Muscle of leg (tissue), 11 donors: ENCODE data around the gene LRMDA. TPM values are rescaled to one million over a fixed set of nuclear protein-coding genes. Genes with fewer than 3 reads are reported as not detected.

ENCODE experiments used
- DNase-seq: peaks from one replicate; pipeline ENCODE4 v3.0.0; 2013
- H3K27ac ChIP-seq: one replicate; pipeline ENCODE4 v1.5.1; 2013; ENCODE audit warnings: mild to moderate bottlenecking, low read length, control low read depth
- H3K27me3 ChIP-seq: one replicate; pipeline ENCODE4 v1.6.1; 2013; ENCODE audit warnings: low read length; ENCODE audit not compliant: control insufficient read depth, insufficient read depth
- H3K36me3 ChIP-seq: one replicate; pipeline ENCODE4 v1.6.1; 2013; ENCODE audit warnings: low read length; ENCODE audit not compliant: control insufficient read depth, insufficient read depth
- H3K4me1 ChIP-seq: one replicate; pipeline ENCODE4 v1.6.1; 2013; ENCODE audit warnings: low read length; ENCODE audit not compliant: control insufficient read depth, insufficient read depth
- H3K4me3 ChIP-seq: one replicate; pipeline ENCODE4 v1.5.1; 2013; ENCODE audit warnings: low read length, control low read depth
- H3K9me3 ChIP-seq: replicated peaks from 2 replicates; pipeline ENCODE4 v1.6.1; 2013; ENCODE audit warnings: low read depth, low read length; ENCODE audit not compliant: control insufficient read depth
- WGBS: methylation state at CpG from one replicate; pipeline ENCODE4 v1.1.5; 2013; ENCODE audit warnings: missing lambda C conversion rate; ENCODE audit not compliant: insufficient coverage; 5-methylcytosine and 5-hydroxymethylcytosine counted together
- polyA plus RNA-seq, 8 donors: library from polyadenylated mRNA; unstranded; fragments of 120-200 nt; gene quantifications; one replicate each; pipeline versions ENCODE4 v1.2.1 to v1.2.3, GENCODE V29; 2013; ENCODE audit warnings: inconsistent platforms in 1 of 8, low replicate concordance in 1 of 8; ENCODE audit not compliant: insufficient read length in 8 of 8, insufficient read depth in 1 of 8
- total RNA-seq: library from RNA; stranded (reverse); fragments of 120-200 nt; gene quantifications from one replicate; pipeline ENCODE4 v1.2.4, GENCODE V29; 2013

Gene LRMDA
- total and polyA plus RNA-seq, 9 donors: 4.8 to 7.9 (median 5.7) TPM

GRCh38 chr10:76548716-76549115 is 1117.3 kb downstream of the LRMDA start:
- WGBS: no CpG with 5 or more reads among the region's 1 CpG
- no peaks in the 10 kb centered on the region for H3K36me3 ChIP-seq
- H3K4me1 ChIP-seq: peaks cover 2% of the 10 kb centered on the region
- no peak overlapping the region for H3K27ac ChIP-seq
- no peak overlapping the region for H3K4me3 ChIP-seq
- no peaks in the 10 kb centered on the region for H3K27me3 ChIP-seq
- H3K9me3 ChIP-seq: no peaks in the 10 kb centered on the region
- peak; percentile 85 for DNase-seq

DNA sequence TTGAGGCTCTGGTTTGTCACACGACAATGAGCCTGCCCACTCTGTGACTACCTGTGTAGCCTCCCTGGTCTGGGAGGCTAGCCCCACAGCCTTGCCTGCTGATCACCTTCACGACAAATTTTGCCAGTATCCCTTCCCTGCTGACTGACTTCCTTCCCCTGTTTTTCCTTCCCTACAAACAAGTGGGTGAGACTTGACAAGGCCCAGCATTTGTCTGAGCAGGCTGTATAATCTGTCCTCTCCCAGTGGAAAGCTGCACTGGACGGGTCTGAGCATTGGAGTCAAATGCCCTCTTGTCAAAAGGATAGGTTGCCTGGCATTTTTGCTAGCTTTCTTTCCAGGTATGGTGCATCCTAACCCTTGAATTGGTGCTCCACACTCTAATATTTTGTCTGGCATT is 1117.7 kb downstream of the LRMDA start:
- Histone ChIP-seq H3K27ac (no peak overlapping the region), H3K4me3 (no peak overlapping the region), H3K9me3 (no peaks in the 10 kb centered on the region), H3K27me3 (no peaks in the 10 kb centered on the region), H3K4me1 (peaks cover 2% of the 10 kb centered on the region), H3K36me3 (no peaks in the 10 kb centered on the region)
- 64% methylated on average over 3 of the region's 3 CpGs for WGBS
- no peak for DNase-seq

DNA sequence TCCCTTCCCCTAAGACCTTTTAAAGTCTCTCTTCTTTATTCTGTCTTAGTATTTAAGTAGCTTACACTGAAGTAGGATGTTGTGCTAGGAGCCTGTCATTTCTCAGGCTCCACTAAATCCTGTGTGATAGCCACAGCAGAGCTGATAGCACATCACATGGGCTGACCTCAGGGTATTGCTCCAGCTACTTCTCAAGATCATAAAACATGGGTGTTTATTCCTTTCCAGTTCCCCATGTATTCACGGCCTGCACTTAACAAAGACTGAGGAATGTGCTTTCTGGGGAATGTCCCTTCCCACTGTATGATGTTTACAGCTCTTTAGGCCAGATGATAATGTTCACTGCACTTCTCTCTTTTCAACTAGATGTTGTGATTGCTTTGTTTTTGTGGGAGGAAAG is 1119.4 kb downstream of the LRMDA start:
- no peak overlapping the region for H3K4me3 ChIP-seq
- peaks cover 2% of the 10 kb centered on the region for H3K4me1 ChIP-seq
- H3K36me3 ChIP-seq: no peaks in the 10 kb centered on the region
- H3K9me3 ChIP-seq: no peaks in the 10 kb centered on the region
- no peaks in the 10 kb centered on the region for H3K27me3 ChIP-seq
- DNase-seq: no peak
- H3K27ac ChIP-seq: no peak overlapping the region
- no CpG with 5 or more reads among the region's 1 CpG for WGBS

DNA sequence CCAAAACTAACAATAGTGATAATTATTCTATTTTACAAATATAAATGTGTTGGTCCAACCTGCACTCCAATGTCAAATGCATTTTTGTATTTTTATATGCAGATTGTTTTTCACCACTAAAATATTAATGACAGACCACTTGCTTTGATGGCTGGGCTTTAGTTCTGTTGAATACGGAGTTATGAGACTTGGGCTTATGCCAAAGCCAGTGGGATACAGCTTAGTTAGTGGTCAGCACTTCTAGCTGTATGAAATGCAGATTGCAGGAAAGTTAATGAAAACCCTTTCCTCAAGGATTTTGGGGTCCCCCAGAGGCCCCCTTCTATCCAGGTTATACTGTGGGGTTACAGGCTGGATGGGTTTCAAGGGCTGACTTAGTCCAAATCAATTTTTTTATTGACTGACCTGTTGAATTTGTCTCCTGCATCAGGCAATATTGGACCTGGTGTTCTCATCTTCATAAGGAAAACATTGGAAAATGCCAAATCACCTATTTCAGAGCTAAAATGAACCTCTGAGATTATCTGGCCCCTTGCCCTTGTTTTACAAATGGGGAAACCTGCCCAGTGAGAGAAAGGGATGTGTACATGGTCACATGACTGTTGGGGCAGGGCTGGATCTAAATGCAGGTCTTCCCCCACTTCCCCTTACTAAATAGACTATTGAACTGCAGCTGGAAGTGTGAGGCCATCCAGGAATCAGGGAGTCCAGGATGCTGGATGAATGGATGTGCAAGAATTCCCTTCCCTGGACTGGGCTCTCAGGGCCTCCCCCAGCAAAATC is 1120.9 kb downstream of the LRMDA start:
- no peaks in the 10 kb centered on the region for H3K27me3 ChIP-seq
- H3K9me3 ChIP-seq: no peaks in the 10 kb centered on the region
- no peak overlapping the region for H3K27ac ChIP-seq
- WGBS: 40% methylated on average over 1 of the region's 1 CpG
- DNase-seq: peak; percentile 63
- peaks cover 2% of the 10 kb centered on the region for H3K4me1 ChIP-seq
- no peak overlapping the region for H3K4me3 ChIP-seq
- H3K36me3 ChIP-seq: no peaks in the 10 kb centered on the region

DNA sequence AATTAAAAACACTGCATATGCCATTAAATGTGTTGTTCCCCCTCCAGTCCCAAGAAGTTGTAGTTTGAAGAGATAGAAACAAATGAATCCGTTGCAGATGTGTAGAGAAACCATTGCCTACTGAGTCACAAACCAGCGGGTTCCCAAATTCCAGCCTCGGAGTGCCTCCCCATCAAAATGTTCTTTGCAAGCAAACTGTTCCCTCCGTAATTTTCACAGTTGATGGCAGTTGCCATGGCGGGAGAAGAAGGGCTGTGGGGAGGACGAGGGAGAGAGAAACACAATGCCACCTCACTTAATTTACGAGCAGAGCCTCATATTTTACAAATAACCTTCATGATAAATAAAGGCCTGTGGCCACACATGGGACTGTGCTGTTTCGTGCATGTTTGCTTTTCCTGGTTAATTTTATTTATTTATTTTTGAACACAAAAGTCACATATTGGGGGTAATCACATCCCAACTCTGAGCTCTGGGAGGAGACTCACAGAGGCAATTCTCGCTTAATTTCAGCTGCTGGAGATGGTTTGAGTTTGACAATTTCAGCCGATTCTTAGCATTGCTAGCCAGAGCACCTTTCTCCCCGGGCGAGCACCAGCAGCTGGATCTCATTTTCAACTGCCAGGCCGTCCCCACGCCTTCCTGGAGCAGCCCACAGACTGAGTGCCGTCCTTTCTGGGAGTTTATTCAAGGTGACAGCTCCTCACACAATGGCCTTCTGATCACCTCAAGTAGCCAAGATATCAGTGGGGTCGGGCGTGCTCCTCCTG is 1122.0 kb downstream of the LRMDA start:
- Histone ChIP-seq H3K9me3 (no peaks in the 10 kb centered on the region), H3K4me3 (no peak overlapping the region), H3K27ac (no peak overlapping the region), H3K27me3 (no peaks in the 10 kb centered on the region), H3K4me1 (no peaks in the 10 kb centered on the region), H3K36me3 (no peaks in the 10 kb centered on the region)
- 86% methylated on average over 8 of the region's 17 CpGs for WGBS
- DNase-seq: no peak

DNA sequence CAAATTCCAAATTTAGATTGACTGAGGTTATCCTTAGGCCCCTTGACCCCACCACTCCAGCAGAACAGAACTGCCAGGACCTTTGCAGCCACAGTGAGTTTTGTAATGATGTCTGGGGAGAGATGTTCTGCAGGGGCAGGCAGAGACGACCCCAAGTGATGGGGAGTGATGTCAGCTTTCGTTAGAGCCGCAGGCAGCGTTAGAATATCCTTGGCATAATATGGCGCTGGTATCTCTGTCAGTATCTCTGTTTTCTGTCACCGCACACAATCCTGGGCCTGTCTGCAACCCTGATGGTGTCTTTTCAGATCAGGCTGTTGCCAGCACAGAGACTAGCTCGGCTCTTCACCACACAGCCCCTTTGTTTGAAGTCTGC is 1122.6 kb downstream of the LRMDA start:
- no peaks in the 10 kb centered on the region for H3K9me3 ChIP-seq
- H3K27me3 ChIP-seq: no peaks in the 10 kb centered on the region
- no peak for DNase-seq
- no peak overlapping the region for H3K4me3 ChIP-seq
- H3K27ac ChIP-seq: no peak overlapping the region
- no peaks in the 10 kb centered on the region for H3K36me3 ChIP-seq
- no peaks in the 10 kb centered on the region for H3K4me1 ChIP-seq
- WGBS: 85% methylated on average over 4 of the region's 7 CpGs

DNA sequence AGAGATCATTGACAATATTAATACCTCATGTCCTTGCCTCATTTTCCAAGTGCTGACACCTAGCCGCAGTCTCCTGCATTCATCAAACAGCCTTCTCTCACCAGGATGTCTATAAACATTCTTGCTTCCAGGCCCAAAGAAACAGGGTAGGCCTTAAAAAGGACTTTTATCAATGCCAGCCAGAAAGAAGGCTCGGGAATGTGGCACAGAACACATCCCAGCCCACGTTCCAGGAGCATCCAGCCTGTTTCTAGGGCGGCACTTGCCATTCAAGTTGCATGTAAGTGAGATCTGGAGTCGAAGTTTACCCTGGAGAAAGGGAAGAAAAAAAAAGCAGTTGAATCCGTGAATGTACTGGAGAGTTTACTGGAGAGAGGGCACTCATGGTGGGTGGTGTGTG is 1123.1 kb downstream of the LRMDA start:
- Histone ChIP-seq H3K4me1 (no peaks in the 10 kb centered on the region), H3K36me3 (no peaks in the 10 kb centered on the region), H3K9me3 (no peaks in the 10 kb centered on the region), H3K27me3 (no peaks in the 10 kb centered on the region), H3K4me3 (no peak overlapping the region), H3K27ac (no peak overlapping the region)
- no peak for DNase-seq
- WGBS: 88% methylated on average over 4 of the region's 6 CpGs

GRCh38 chr10:76555067-76555670 is 1123.7 kb downstream of the LRMDA start:
- no peaks in the 10 kb centered on the region for H3K36me3 ChIP-seq
- no CpG with 5 or more reads among the region's 2 CpGs for WGBS
- no peaks in the 10 kb centered on the region for H3K4me1 ChIP-seq
- no peak overlapping the region for H3K4me3 ChIP-seq
- H3K27ac ChIP-seq: no peak overlapping the region
- no peaks in the 10 kb centered on the region for H3K27me3 ChIP-seq
- peak; percentile 61 for DNase-seq
- H3K9me3 ChIP-seq: no peaks in the 10 kb centered on the region

- Histone ChIP-seq H3K4me3 (no peak overlapping the region), H3K4me1 (no peaks in the 10 kb centered on the region), H3K9me3 (no peaks in the 10 kb centered on the region), H3K27ac (no peak overlapping the region), H3K36me3 (no peaks in the 10 kb centered on the region), H3K27me3 (no peaks in the 10 kb centered on the region)
- WGBS: 75% methylated on average over 2 of the region's 4 CpGs
- DNase-seq: no peak
These were observed 1125.9 kb downstream of the LRMDA start for GRCh38 chr10:76557366-76557765.

DNA sequence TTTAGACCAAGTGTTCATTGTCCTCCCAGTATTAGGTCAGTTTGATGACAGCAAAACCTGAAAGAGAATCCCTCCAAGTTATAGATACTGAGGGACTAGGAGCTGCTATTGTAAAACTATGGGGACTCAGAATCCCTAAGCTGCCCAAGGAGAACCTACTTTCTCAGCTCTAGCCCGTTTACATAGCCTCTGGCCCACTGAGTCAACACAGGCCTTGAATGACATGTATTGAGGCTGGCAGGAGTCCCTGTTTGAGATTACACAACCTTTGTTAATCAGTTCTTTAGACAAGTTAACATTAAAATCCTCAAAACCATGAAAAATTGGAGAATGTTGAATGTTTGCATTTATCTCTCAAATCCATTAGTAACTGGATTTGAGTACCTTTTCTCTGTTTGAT is 1127.2 kb downstream of the LRMDA start:
- WGBS: no CpG with 5 or more reads among the region's 1 CpG
- H3K9me3 ChIP-seq: no peaks in the 10 kb centered on the region
- H3K36me3 ChIP-seq: no peaks in the 10 kb centered on the region
- no peaks in the 10 kb centered on the region for H3K4me1 ChIP-seq
- DNase-seq: no peak
- no peaks in the 10 kb centered on the region for H3K27me3 ChIP-seq
- no peak overlapping the region for H3K27ac ChIP-seq
- no peak overlapping the region for H3K4me3 ChIP-seq
